IPS-15b (cell line): ENCODE results near the gene GPX8.

Experiments
- H3K27me3 ChIP-seq: one replicate; pipeline ENCODE4 v1.6.1; 2013; ENCODE audit warnings: low read length; ENCODE audit not compliant: control insufficient read depth, insufficient read depth
- H3K36me3 ChIP-seq: one replicate; pipeline ENCODE4 v1.6.1; 2013; ENCODE audit warnings: low read length; ENCODE audit not compliant: control insufficient read depth, insufficient read depth
- H3K4me1 ChIP-seq: one replicate; pipeline ENCODE4 v1.6.1; 2013; ENCODE audit warnings: mild to moderate bottlenecking, low read length; ENCODE audit not compliant: control insufficient read depth, insufficient read depth
- H3K4me3 ChIP-seq: one replicate; pipeline ENCODE4 v1.5.1; 2013; ENCODE audit warnings: low read depth, low read length
- H3K9ac ChIP-seq: one replicate; pipeline ENCODE4 v1.6.1; 2013; ENCODE audit warnings: low read depth, mild to moderate bottlenecking, low read length
- H3K9me3 ChIP-seq: one replicate; pipeline ENCODE4 v1.6.1; 2013; ENCODE audit warnings: mild to moderate bottlenecking, low read length; ENCODE audit not compliant: control insufficient read depth, insufficient read depth

GPX8 gene

GRCh38 chr5:55175781-55176175, 15.8 kb downstream of the GPX8 start:
- peaks cover 92% of the 10 kb centered on the region for H3K27me3 ChIP-seq
- no peak overlapping the region for H3K9ac ChIP-seq

GRCh38 chr5:55176176-55176818, 16.3 kb downstream of the GPX8 start:
- Histone ChIP-seq H3K27me3 (peaks cover 93% of the 10 kb centered on the region), H3K4me3 (peak overlapping the region; percentile 49), H3K4me1 (no peaks in the 10 kb centered on the region), H3K9me3 (no peaks in the 10 kb centered on the region), H3K36me3 (no peaks in the 10 kb centered on the region), H3K9ac (no peak overlapping the region)

More at GRCh38 chr5:55175781-55176175, 15.8 kb downstream of the GPX8 start:
- no peaks in the 10 kb centered on the region for H3K36me3 ChIP-seq
- peak overlapping the region; percentile 49 for H3K4me3 ChIP-seq
- H3K4me1 ChIP-seq, result no peaks in the 10 kb centered on the region
- no peaks in the 10 kb centered on the region for H3K9me3 ChIP-seq

GRCh38 chr5:55177078-55177477, 17.1 kb downstream of the GPX8 start:
- peak overlapping the region; percentile 49 for H3K4me3 ChIP-seq
- H3K36me3 ChIP-seq, result no peaks in the 10 kb centered on the region
- no peaks in the 10 kb centered on the region for H3K9me3 ChIP-seq
- peaks cover 94% of the 10 kb centered on the region for H3K27me3 ChIP-seq
- H3K9ac ChIP-seq, result no peak overlapping the region
- H3K4me1 ChIP-seq, result no peaks in the 10 kb centered on the region

DNA sequence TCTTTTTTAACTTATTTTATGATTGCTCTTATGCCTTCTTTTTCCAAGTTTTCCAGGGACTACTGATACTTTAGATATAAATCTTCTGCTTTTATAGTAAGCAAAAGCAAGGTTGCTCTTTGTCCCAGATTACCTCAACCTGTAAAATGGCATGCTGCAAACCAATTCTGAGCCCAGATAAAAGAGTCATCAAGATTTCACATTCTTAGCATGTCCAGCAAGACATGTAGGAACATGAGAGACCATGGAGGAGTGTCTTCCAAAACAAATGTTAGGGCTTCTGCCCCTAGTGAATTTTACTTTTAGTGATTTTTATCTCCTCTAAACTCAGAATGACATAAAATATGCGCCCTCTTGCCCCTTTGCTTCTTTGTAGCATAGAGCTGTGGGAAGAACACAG, 20.0 kb downstream of the GPX8 start:
- H3K9me3 ChIP-seq, result no peaks in the 10 kb centered on the region
- peaks cover 98% of the 10 kb centered on the region for H3K27me3 ChIP-seq
- H3K4me1 ChIP-seq, result no peaks in the 10 kb centered on the region
- H3K36me3 ChIP-seq, result no peaks in the 10 kb centered on the region
- H3K9ac ChIP-seq, result no peak overlapping the region
- H3K4me3 ChIP-seq, result no peak overlapping the region

DNA sequence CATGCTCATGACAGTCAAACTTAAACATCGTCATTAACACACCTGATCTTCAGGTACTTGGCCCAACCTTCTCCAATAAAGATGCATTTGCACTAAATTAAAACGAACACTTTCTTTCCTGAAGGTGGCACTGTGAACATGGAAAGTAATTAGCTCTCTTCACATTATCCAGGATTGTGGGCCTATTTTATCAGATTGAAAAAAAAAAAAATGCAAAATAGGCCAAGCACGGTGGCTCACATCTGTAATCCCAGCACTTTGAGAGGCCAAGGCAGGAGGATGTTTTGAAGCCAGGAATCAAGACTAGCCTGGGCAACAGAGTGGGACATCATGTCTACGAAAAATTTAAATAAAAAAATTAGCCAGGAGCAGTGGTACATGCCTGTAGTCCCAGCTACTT, 27.4 kb downstream of the GPX8 start:
- Histone ChIP-seq H3K27me3 (peaks cover 55% of the 10 kb centered on the region), H3K9ac (no peak overlapping the region), H3K4me1 (no peaks in the 10 kb centered on the region), H3K9me3 (no peaks in the 10 kb centered on the region), H3K4me3 (no peak overlapping the region), H3K36me3 (no peaks in the 10 kb centered on the region)

DNA sequence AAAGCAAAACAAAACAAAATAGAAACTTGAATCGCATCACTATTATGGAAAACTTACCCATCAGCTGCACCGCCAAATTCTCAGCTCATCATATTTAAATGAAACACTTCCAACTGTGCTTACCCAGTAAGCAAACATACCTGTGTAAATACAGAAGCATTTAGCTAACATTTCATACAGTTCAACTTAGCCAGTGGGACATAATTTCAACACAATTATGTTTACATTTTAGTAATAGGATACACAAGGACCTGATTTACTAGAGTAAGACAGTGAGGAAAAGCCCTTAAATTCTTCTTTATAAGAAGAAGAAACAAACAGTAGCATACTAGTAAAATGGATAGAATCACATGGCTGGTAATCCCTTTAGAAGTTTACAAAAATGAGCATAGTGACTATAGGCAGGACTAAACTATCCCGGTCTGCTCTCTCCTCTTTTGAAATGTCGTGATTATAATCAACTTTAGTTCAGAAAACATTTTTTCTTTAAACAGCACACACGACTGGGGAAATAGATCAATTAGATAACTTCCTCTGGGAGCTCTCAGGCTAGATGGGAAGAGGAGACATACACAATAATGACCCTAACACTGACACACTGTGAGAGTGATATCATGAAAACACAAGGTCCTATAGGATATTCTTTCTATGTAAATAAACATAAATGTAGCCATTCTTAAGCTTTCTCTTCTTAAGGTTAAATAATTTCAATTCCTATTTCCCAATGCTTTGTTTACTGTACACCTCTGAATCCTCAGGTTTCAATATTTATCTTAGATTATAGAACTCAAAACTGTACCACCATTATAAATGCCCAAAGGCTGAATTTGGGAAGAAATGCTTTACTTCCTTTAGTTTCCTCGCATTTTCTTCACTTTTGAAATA, 28.9 kb downstream of the GPX8 start:
- no peaks in the 10 kb centered on the region for H3K4me1 ChIP-seq
- no peaks in the 10 kb centered on the region for H3K36me3 ChIP-seq
- H3K9ac ChIP-seq, result no peak overlapping the region
- no peak overlapping the region for H3K4me3 ChIP-seq
- peaks cover 45% of the 10 kb centered on the region for H3K27me3 ChIP-seq
- no peaks in the 10 kb centered on the region for H3K9me3 ChIP-seq

DNA sequence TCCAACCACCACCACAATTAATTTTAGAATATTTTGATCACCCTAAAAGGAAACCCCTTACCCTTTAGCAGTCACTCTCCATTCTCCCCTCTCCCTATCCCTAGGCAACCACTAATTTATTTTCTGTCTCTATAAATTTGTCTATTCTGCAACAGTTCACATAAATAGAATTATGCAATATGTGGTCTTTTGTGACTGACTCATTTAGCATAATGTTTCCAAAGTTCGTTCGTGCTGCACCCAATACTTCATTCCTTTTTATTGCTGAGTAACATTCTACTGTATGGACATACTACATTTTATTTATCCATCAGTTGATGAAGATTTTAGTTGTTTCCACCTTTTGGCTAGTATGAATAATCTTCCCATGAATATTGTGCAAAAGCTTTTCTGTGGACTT, 31.2 kb downstream of the GPX8 start:
- no peak overlapping the region for H3K9ac ChIP-seq
- no peaks in the 10 kb centered on the region for H3K36me3 ChIP-seq
- no peaks in the 10 kb centered on the region for H3K9me3 ChIP-seq
- H3K27me3 ChIP-seq, result peaks cover 25% of the 10 kb centered on the region
- H3K4me3 ChIP-seq, result no peak overlapping the region
- no peaks in the 10 kb centered on the region for H3K4me1 ChIP-seq

GRCh38 chr5:55205001-55205400, 45.0 kb downstream of the GPX8 start:
- Histone ChIP-seq H3K9me3 (no peaks in the 10 kb centered on the region), H3K36me3 (no peaks in the 10 kb centered on the region), H3K4me1 (no peaks in the 10 kb centered on the region), H3K4me3 (no peak overlapping the region), H3K27me3 (peaks cover 4% of the 10 kb centered on the region), H3K9ac (no peak overlapping the region)

DNA sequence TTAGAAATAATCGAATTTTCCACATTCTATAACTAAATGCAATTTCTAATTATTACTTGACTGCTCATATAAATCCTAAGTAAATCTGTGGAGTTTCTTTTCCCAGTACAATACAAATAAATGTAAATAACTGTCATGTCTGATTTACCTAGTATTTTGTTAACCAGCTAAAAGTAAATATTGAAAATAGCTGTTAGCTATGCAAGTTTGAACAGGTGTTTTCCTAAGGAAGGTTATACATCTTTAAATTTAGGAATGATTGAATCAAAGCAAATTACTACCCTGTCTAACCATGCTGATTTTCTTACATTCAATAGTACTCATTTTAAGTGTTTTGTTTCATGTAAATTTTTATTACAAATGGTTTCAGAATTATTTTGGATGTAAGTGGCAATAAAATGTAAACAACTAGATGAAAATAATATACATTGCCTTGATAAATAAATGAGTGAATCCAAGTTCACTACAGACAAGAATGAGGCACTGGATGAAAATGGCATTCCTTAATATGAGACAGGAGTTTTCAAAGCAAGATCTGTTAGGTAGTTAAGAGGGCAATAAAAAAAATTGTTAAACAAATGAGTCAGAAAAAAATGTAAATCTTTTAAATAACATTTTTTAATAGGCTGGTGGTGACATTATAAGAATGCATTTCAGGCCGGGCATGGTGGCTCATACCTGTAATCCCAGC, 51.4 kb downstream of the GPX8 start:
- Histone ChIP-seq H3K9ac (no peak overlapping the region), H3K4me3 (no peak overlapping the region), H3K36me3 (no peaks in the 10 kb centered on the region), H3K9me3 (no peaks in the 10 kb centered on the region), H3K27me3 (peaks cover 4% of the 10 kb centered on the region), H3K4me1 (no peaks in the 10 kb centered on the region)
